D721Med (cell line): ENCODE data around the gene NELL2.
A peak's percentile ranks its signal among the peaks of the same experiment; 100 is the strongest.
"Not testable (repeated sequence)": the region's sequence is repeated elsewhere in the genome, so short reads cannot be mapped to it uniquely, and the experiment has no call there.

ENCODE experiments used
- DNase-seq: peaks from one replicate; pipeline ENCODE4 v3.0.0; 2011; ENCODE audit warnings: low spot score; ENCODE audit not compliant: insufficient read length
- FAIRE-seq: peaks from 2 replicates; lab custom pipeline; 2011; peaks lifted over from hg19 to GRCh38; lab: Jason Lieb, UNC
- TF ChIP-seq, protein P1 (sequence below): IDR thresholded peaks from 2 replicates; pipeline ENCODE4 v1.5.1; 2012; ENCODE audit warnings: mild to moderate bottlenecking, control low read depth; ENCODE audit not compliant: insufficient read depth; ENCODE audit errors: missing control alignments

Gene NELL2

DNA sequence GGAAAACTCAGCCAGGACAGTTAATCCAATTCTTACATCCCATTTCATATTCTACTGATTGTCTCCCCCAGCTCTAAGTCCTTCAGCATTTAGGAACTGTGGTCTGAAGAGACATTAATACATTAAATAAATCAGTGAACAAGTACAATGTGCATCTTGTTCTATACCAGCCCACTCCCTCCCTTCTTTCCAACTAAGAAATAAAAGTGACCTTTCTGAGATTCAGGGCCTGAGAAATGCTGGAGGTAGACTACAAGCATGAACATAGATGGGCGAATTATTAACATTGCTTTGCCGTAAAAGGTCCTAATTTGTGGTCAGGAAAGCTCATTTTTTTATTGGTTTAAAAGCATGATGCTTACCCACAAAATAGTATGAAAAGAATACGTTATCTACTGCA, 113.1 kb downstream of the NELL2 start:
- TF ChIP-seq, protein P1, sequence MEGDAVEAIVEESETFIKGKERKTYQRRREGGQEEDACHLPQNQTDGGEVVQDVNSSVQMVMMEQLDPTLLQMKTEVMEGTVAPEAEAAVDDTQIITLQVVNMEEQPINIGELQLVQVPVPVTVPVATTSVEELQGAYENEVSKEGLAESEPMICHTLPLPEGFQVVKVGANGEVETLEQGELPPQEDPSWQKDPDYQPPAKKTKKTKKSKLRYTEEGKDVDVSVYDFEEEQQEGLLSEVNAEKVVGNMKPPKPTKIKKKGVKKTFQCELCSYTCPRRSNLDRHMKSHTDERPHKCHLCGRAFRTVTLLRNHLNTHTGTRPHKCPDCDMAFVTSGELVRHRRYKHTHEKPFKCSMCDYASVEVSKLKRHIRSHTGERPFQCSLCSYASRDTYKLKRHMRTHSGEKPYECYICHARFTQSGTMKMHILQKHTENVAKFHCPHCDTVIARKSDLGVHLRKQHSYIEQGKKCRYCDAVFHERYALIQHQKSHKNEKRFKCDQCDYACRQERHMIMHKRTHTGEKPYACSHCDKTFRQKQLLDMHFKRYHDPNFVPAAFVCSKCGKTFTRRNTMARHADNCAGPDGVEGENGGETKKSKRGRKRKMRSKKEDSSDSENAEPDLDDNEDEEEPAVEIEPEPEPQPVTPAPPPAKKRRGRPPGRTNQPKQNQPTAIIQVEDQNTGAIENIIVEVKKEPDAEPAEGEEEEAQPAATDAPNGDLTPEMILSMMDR: no peak
- FAIRE-seq: no peak
- DNase-seq: no peak

- TF ChIP-seq, protein P1: no peak
- FAIRE-seq (no peak), DNase-seq (no peak)
These were observed 116.8 kb downstream of the NELL2 start for GRCh38 chr12:44759289-44759688.

DNA sequence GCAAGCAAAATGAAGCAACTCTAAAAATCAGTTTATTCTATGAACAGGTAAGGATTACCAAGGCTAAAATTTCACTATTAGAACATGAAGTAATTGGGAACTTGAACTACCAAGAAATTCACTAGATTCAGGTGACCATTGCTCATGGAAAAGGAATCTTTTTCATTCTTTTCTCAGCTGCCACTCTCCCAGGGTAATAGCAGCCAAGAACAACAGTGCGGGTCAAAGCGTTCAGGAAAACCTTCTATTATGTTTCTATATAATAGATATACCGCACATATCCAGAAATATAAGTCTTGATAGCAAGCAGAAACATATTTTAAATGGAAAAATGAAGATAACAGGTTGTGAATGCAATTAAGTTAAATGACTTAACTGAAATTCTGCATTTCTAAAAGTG, 125.6 kb downstream of the NELL2 start:
- TF ChIP-seq, protein P1: no peak
- FAIRE-seq (no peak), DNase-seq (no peak)

DNA sequence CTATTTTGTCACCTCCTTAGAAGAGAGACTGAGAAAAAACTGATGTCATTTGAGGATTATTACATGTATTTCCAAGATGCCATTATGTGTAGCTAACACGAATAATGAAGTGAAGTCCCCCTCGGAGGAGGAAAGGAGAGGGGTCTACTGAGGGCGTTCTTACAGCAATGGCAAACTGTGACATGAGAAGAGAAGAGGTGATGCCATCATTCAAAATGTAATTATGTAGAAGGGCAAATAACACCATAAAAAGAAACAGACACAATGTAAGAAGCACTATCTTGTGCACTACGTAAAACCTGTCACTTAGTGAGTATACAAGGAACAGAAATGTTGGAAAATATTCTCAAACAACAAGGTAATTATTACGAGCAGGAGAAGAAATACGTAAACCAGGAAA, 126.5 kb downstream of the NELL2 start:
- no peak for FAIRE-seq
- TF ChIP-seq, protein P1: no peak
- no peak for DNase-seq

- FAIRE-seq: no peak
- TF ChIP-seq, protein P1: no peak
These were observed 127.1 kb downstream of the NELL2 start for GRCh38 chr12:44748950-44749468.

DNA sequence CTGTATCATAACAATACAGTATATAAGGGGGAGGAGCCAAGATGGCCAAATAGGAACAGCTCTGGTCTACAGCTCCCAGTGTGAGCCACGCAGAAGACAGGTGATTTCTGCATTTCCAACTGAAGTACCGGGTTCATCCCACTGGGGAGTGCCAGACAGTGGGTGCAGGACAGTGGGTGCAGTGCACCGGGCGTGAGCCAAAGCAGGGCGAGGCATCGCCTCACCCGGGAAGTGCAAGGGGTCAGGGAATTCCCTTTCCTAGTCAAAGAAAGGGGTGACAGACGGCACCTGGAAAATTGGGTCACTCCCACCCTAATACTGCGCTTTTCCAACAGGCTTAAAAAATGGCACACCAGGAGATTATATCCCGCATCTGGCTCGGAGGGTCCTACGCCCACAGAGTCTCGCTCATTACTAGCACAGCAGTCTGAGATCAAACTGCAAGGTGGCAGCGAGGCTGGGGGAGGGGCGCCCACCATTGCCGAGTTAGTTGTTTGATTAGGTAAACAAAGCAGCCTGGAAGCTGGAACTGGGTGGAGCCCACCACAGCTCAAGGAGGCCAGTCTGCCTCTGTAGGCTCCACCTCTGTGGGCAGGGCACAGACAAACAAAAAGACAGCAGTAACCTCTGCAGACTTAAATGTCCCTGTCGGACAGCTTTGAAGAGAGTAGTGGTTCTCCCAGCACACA, 134.7 kb downstream of the NELL2 start:
- FAIRE-seq, DNase-seq: not testable (repeated sequence)

More at GRCh38 chr12:44748950-44749468, 127.1 kb downstream of the NELL2 start:
- DNase-seq: no peak

DNA sequence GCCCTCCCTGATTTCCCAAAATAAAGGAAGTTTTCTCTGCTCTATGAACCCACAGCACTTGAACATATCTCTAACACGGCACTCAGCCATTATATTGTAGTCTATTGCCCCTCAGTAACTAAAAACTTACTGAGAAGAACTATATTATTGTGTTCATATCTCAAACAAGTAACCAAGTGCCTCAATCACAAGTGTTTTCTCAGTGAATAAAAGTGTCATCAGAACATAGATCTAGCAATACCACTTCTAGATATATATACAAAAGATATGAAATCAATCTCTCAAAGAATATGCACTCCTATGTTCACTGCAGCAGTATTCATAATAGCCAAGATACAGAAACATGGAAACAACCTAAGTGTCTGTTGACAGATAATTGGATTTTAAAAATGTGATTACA, 138.1 kb downstream of the NELL2 start:
- FAIRE-seq (no peak), DNase-seq (no peak)
- TF ChIP-seq, protein P1: no peak

DNA sequence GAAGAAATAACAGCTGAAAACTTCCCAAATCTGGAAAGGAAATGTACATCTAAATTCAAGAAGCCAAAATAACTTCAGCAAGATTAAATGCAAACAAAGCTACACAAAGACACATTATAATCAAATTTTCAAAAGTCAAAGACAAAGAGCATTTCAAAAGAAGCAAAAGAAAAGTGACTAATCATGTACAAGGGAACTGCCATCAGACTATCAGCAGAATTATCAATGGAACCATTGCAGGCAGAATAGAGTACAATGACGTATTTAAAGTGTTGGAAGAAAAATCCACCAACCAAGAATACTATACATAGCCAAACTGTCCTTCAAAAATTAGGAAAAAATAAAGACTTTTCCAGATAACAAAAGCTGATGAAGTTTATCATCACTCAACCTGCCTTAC, 147.5 kb downstream of the NELL2 start:
- TF ChIP-seq, protein P1: no peak
- FAIRE-seq: peak; percentile 44
- no peak for DNase-seq
